Activated naive CD4-positive, alpha-beta T cell (primary cell): ENCODE results near the gene RYR1.
"Not testable (repeated sequence)": the region's sequence is repeated elsewhere in the genome, so short reads cannot be mapped to it uniquely, and the experiment has no call there.

Source experiments
- DNase-seq, 4 experiments: peaks; one replicate each; lab custom pipeline; 2025; lab: John Stamatoyannopoulos, UW

RYR1 gene

GRCh38 chr19:38457690-38458405 lies 24.4 kb downstream of the RYR1 start:
- DNase-seq, result no peak

GRCh38 chr19:38458991-38459390 lies 25.5 kb downstream of the RYR1 start:
- DNase-seq, result no peak

- no peak for DNase-seq
Measured at GRCh38 chr19:38463365-38463764, 29.9 kb downstream of the RYR1 start.

- DNase-seq, result no peak
Measured at GRCh38 chr19:38464421-38465082, 31.1 kb downstream of the RYR1 start.

DNA sequence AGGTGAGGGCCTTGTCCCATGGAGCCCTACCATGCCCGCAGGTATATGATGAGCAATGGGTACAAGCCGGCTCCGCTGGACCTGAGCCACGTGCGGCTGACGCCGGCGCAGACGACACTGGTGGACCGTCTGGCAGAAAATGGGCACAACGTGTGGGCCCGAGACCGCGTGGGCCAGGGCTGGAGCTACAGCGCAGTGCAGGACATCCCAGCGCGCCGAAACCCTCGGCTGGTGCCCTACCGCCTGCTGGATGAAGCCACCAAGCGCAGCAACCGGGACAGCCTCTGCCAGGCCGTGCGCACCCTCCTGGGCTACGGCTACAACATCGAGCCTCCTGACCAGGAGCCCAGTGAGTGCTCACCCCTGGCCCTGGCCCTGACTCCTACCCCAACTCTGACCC lies 32.6 kb downstream of the RYR1 start:
- no peak for DNase-seq

- no peak for DNase-seq
Measured at GRCh38 chr19:38467541-38468525, 34.3 kb downstream of the RYR1 start.

GRCh38 chr19:38469151-38469550 lies 35.7 kb downstream of the RYR1 start:
- no peak for DNase-seq

GRCh38 chr19:38470788-38471480 lies 37.4 kb downstream of the RYR1 start:
- no peak for DNase-seq

GRCh38 chr19:38472725-38473124 lies 39.2 kb downstream of the RYR1 start:
- not testable (repeated sequence) for DNase-seq

- DNase-seq, result no peak
Measured at GRCh38 chr19:38473201-38473600, 39.7 kb downstream of the RYR1 start.

DNA sequence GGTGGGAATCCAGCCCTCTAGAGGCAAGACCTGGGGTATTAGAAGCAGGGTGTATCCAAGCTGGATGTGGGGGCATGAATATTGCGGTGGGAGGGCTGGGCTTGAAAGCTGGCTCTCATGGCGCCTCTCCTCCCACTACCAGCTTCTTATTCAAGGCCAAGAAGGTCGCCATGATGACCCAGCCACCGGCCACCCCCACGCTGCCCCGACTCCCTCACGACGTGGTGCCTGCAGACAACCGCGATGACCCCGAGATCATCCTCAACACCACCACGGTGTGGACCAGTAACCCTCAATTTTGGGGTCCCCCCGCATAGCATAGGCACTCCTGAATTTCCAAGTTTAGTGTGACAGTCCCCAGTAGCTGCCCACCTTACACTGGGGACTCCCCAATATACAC lies 41.7 kb downstream of the RYR1 start:
- no peak for DNase-seq

- DNase-seq, result no peak
Measured at GRCh38 chr19:38478273-38478971, 44.9 kb downstream of the RYR1 start.

DNA sequence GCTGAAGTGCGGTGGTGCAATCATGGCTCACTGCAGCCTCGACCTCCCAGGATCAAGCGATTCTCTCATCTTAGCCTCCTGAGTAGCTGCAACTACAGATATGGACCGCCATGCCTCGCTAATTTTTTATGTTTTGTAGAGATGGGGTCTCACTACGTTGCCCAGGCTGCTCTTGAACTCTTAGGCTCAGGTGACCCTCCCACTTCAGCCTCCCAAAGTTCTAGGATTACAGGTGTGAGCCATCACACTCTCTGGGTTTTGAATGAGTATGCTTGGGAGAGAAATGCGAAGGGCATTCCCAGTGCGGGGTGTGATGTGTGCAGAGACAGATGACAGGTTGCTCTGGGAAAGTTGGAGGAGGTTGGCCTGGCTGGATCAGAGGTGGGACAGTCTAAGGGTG lies 49.0 kb downstream of the RYR1 start:
- DNase-seq, result no peak

GRCh38 chr19:38483016-38483630 lies 49.6 kb downstream of the RYR1 start:
- DNase-seq, result no peak

DNA sequence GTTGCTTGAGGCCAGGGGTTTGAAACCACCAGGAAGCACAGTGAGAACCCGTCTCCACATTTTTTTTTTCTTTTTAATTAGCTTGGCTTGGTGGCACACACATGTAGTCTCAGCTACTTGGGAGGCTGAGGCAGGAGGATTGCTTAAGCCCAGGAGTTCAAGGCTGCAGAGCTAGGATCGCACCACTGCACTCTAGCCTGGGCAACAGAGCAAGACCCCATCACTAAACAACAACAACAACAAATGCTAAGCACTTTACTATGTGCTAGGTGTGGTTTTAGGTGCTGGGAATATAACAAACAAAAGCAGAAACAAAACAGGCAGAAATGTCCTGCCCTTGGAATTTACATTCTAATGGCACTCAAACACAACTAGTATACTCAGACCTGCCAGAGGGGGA lies 51.3 kb downstream of the RYR1 start:
- no peak for DNase-seq

DNA sequence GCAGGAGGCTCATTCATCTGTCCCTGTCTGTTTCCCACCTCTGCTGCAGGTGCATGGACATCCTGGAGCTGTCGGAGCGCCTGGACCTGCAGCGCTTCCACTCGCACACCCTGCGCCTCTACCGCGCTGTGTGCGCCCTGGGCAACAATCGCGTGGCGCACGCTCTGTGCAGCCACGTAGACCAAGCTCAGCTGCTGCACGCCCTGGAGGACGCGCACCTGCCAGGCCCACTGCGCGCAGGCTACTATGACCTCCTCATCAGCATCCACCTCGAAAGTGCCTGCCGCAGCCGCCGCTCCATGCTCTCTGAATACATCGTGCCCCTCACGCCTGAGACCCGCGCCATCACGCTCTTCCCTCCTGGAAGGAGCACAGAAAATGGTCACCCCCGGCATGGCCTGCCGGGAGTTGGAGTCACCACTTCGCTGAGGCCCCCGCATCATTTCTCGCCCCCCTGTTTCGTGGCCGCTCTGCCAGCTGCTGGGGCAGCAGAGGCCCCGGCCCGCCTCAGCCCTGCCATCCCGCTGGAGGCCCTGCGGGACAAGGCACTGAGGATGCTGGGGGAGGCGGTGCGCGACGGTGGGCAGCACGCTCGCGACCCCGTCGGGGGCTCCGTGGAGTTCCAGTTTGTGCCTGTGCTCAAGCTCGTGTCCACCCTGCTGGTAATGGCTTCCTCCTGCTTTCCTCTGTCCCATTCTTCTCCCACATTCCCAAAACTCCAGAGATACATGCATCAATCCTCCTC lies 52.2 kb downstream of the RYR1 start:
- DNase-seq, result no peak

- no peak for DNase-seq
Measured at GRCh38 chr19:38486731-38487336, 53.3 kb downstream of the RYR1 start.

- no peak for DNase-seq
Measured at GRCh38 chr19:38488096-38488495, 54.6 kb downstream of the RYR1 start.

DNA sequence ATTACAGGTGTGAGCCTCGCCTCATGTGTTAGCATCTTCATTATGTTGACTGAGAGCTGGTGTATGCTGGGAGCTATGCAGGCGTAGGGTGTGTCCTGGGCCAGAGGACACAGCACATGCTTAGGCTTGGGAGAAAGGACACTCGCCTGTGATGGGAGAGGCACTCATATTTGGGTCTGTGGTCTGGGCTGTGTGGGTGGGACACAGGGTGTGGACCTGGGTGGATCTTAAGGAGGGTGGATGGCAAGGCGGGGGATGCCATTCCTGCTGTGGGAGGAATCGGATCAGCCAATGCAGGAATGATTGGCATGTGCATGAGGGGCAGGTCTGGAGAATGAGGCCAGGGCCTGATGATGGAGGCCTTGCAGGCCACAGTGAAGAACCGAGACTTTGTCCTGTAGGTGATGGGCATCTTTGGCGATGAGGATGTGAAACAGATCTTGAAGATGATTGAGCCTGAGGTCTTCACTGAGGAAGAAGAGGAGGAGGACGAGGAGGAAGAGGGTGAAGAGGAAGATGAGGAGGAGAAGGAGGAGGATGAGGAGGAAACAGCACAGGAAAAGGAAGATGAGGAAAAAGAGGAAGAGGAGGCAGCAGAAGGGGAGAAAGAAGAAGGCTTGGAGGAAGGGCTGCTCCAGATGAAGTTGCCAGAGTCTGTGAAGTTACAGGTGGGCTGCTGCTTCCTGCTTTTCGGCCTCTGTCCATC lies 55.4 kb downstream of the RYR1 start:
- no peak for DNase-seq
